NCI-H446 treated with DMSO at 0.1 percent for 48 hours (cell line): ENCODE data around the gene NIN.

Experiments used
- DNase-seq: peaks from one replicate; lab custom pipeline; 2025; lab: John Stamatoyannopoulos, UW

Gene NIN

GRCh38 chr14:50790589-50790988 lies 40.4 kb downstream of the NIN start:
- no peak for DNase-seq

GRCh38 chr14:50786751-50787464 lies 44.1 kb downstream of the NIN start:
- DNase-seq: no peak

GRCh38 chr14:50785457-50786063 lies 45.4 kb downstream of the NIN start:
- DNase-seq: no peak

GRCh38 chr14:50784683-50785456 lies 46.1 kb downstream of the NIN start:
- no peak for DNase-seq

- no peak for DNase-seq
Observed at GRCh38 chr14:50783563-50783962, 47.4 kb downstream of the NIN start.

- DNase-seq: no peak
Observed at GRCh38 chr14:50780393-50780792, 50.6 kb downstream of the NIN start.

GRCh38 chr14:50778721-50779483 lies 52.1 kb downstream of the NIN start:
- no peak for DNase-seq

GRCh38 chr14:50776522-50776921 lies 54.4 kb downstream of the NIN start:
- no peak for DNase-seq

GRCh38 chr14:50775357-50775756 lies 55.6 kb downstream of the NIN start:
- no peak for DNase-seq

DNA sequence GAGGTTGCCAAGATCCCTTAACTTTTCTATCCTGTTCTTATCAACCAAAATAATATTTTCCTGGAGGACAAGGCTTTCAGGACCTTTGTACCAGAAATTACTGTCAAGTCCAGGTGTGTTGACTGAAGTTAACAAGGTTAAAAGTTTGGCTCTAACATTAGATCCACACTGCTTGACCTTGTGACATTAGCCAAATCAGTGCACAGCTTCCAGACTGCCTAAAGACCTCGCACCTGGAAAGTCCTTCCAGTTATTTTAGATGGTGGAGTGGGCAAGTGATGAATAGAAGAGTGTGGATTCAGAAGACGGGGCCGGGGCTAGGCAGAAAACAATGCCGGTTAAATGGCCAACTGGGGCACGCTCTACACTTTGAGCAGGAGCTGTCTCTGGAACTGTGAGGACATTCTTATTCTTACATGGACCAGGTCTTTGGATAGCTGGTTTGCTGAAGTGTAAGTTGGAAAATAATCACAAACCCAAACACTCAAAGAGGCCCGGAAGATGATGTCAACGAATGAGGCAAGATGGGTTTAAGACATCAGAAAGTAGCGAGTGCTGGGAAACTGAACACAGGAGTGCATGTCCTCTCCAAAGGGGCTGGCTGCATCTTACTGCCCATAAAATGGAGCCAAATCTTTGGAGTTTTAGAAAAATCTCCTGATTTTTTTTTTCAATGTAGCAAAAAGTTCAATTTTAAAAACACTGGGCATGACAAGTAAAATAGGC lies 56.3 kb downstream of the NIN start:
- no peak for DNase-seq

DNA sequence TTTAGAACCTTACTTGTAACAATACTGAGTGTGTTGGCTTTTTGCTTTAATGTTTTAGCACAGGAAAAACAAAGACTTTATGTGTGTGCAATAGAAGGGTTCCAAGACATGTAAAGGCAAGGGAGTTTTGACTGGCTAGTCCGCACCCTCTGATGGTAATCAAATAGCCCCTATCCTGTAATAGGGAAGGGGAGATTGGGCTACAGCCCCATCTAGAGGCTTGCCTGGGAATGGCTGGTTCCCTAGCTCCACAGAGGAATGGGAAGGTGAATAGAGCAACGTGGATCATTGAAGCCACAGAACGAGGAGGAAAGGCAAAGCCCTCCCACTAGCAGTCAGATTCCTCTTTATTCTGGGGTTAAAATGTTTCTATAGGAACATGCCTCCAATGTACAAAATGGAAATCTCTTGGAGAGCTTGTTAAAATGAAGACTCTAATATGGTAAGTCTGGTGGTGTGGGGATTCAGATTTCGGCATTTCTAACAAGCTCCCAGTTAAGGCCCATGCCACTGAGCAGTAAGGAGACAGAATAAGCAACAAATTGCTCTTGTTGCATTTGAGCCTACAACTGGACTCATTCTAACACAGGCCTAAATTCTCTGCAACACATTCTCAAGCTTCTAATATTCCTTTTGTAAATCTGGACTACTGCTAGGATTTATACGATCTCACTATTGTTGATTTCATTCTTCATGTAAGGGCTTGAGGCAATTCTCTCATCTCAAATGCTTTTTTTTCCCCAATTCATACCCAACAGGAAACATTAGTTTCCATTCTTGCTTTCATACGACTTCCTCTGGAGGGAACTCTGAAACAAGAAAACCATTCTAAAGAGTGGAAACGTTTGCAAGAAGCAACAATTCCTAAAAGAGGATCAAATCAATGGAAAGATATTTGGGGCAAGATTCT lies 57.1 kb downstream of the NIN start:
- no peak for DNase-seq

- no peak for DNase-seq
Observed at GRCh38 chr14:50772412-50772811, 58.5 kb downstream of the NIN start.

- DNase-seq: no peak
Observed at GRCh38 chr14:50770586-50770985, 60.4 kb downstream of the NIN start.

DNA sequence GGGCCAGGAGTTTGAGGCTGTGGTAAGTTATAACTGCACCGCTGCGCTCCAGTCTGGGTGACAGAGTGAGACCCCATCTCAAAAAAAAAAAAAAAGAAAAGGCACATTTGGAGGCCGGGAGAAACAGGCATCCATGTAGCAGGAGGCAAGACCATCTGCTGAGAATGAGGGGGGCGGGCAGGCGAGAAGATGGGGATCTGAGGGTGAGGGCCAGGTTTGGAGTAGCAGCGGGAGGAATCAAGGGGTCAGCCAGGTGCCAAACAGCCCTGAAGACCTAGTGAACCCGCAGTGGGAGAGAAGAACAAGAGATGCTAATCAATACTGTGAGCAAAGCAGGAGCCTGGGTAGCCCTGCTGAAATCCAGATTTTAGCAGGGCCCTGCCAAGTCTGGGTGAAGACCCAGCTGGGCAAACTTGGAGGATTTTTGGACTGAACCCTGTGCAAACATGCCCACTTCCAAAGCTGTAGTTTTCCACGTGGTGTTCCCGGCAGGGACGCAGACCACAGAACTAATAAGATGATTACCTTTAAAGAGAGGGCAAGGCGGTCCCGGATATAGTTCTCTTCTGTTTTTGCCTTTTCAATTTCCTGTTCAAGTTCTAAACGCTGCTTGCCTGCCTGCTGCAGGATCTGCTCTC lies 61.0 kb downstream of the NIN start:
- DNase-seq: peak; percentile 25

- no peak for DNase-seq
Observed at GRCh38 chr14:50768680-50769079, 62.3 kb downstream of the NIN start.

DNA sequence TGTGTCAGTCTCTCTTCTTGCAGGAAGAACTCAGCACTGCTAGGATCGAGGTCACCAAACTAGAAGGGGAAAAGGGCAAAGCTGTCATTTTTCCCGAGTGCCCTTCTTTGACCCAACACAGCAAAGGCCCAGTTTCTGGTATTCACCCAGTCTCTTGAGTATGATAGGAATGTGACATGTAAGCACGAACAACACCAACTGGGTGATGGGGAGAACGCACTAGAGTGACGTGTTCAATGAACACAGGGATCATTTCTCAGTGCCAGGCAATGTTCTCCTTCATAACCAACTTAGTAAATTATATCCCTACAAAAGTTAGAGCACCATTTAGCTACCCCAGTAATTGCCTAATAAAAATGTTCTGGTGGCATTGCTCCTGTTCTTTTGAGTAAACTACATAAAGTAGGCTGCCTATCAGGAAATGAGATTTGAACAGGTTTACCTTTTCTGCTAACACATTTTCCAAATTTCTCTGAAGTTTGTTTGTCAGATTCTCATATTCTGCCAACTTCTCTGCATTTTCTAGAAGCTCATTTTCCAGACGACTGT lies 64.5 kb downstream of the NIN start:
- no peak for DNase-seq

GRCh38 chr14:50763382-50764007 lies 67.5 kb downstream of the NIN start:
- DNase-seq: no peak

GRCh38 chr14:50762931-50763300 lies 68.0 kb downstream of the NIN start:
- no peak for DNase-seq
